Measurements from ENCODE around the gene SLC2A2.

GRCh38 chr3:171026597-171027293, at the start of gene SLC2A2:
- TF ChIP-seq CTCF (IDR thresholded peaks at IDR 0.05) (no peak), MYBL2 (CRISPR knock-in tag; IDR thresholded peaks at IDR 0.05) (no peak), GABPB1 (CRISPR knock-in tag; IDR thresholded peaks at IDR 0.05) (no peak), ATF1 (CRISPR knock-in tag; IDR thresholded peaks at IDR 0.05) (no peak), ARID4B (CRISPR knock-in tag; IDR thresholded peaks at IDR 0.05; ENCODE audit: borderline replicate concordance) (no peak), TEAD4 (CRISPR knock-in tag; IDR thresholded peaks at IDR 0.05) (no peak), SP1 (CRISPR knock-in tag; conservative IDR thresholded peaks at IDR 0.05) (no peak), PRDM15 (CRISPR knock-in tag; IDR thresholded peaks at IDR 0.05) (no peak), ZNF219 (CRISPR knock-in tag; IDR thresholded peaks at IDR 0.05; ENCODE audit: borderline replicate concordance) (no peak)
